Astrocyte of the hippocampus (primary cell): Measurements from ENCODE around the gene ITFG2.
"Not testable (repeated sequence)": the region's sequence is repeated elsewhere in the genome, so short reads cannot be mapped to it uniquely, and the experiment has no call there.

ENCODE experiments used
- DNase-seq: peaks from one replicate; pipeline ENCODE4 v3.0.0; 2011; ENCODE audit warnings: low read depth, low spot score

Gene ITFG2

GRCh38 chr12:2863402-2863801 lies 50.9 kb downstream of the ITFG2 start:
- DNase-seq: not testable (repeated sequence)

- no peak for DNase-seq
These were observed 51.7 kb downstream of the ITFG2 start for GRCh38 chr12:2864198-2864597.

GRCh38 chr12:2868986-2869632 lies 56.6 kb downstream of the ITFG2 start:
- peak; percentile 60 for DNase-seq
